ENCODE results near the gene KLHL33. TPM values are rescaled to one million over a fixed set of nuclear protein-coding genes. Genes with fewer than 3 reads are reported as not detected.
A peak's percentile ranks its signal among the peaks of the same experiment; 100 is the strongest.
"Not testable (repeated sequence)": the region's sequence is repeated elsewhere in the genome, so short reads cannot be mapped to it uniquely, and the experiment has no call there.

KLHL33 gene
- total RNA-seq, 2 donors from 2014 or later, result 0.22 to 0.43 TPM

- Mint-ChIP-seq H3K36me3 (peaks cover 15% of the 10 kb centered on the region), H3K4me1 (ENCODE audit: low read depth in 2 of 2) (peaks cover 24 to 27% of the 10 kb centered on the region in 2 donors), H3K9me3 (no peaks in the 10 kb centered on the region), H3K4me3 (peak overlapping the region; percentile 95), H3K27ac (peak overlapping the region; percentile 80 to 92), H3K27me3 (no peaks in the 10 kb centered on the region)
- DNase-seq (ENCODE audit: low spot score) (no peak), ATAC-seq (peak in 1 of 2 donors; percentile 21)
Observed at GRCh38 chr14:20460458-20461224, 24.7 kb upstream of the KLHL33 start.

- Mint-ChIP-seq H3K9me3 (no peaks in the 10 kb centered on the region), H3K4me3 (no peak overlapping the region), H3K27ac (no peak overlapping the region), H3K36me3 (peaks cover 15% of the 10 kb centered on the region), H3K4me1 (ENCODE audit: low read depth in 2 of 2) (peaks cover 24 to 27% of the 10 kb centered on the region in 2 donors), H3K27me3 (no peaks in the 10 kb centered on the region)
- no peak for ATAC-seq
- no peak for DNase-seq (ENCODE audit: low spot score)
Observed at GRCh38 chr14:20458031-20458789, 22.2 kb upstream of the KLHL33 start.

- ATAC-seq (no peak), DNase-seq (ENCODE audit: low spot score) (no peak)
- Mint-ChIP-seq H3K4me1 (ENCODE audit: low read depth in 2 of 2) (peaks cover 29 to 30% of the 10 kb centered on the region in 2 donors), H3K4me3 (no peak overlapping the region), H3K9me3 (no peaks in the 10 kb centered on the region), H3K27me3 (no peaks in the 10 kb centered on the region), H3K36me3 (peaks cover 15% of the 10 kb centered on the region), H3K27ac (no peak overlapping the region)
Observed at GRCh38 chr14:20456971-20457370, 21.0 kb upstream of the KLHL33 start.

- no peaks in the 10 kb centered on the region for H3K27me3 Mint-ChIP-seq
- DNase-seq (ENCODE audit: low spot score), result peak; percentile 62
Observed at GRCh38 chr14:20455355-20456300, 19.7 kb upstream of the KLHL33 start.

GRCh38 chr14:20454516-20455354 lies 18.8 kb upstream of the KLHL33 start, which contains the start of the genes APEX1 and OSGEP:
APEX1 (plus strand) TSS chr14:20455226; CDS start chr14:20455646, 420 bp downstream.
OSGEP (minus strand) TSS chr14:20454812; CDS start chr14:20454683, 129 bp downstream.
- ATAC-seq, result peak; percentile 94 to 96
- Mint-ChIP-seq H3K27me3 (no peaks in the 10 kb centered on the region), H3K27ac (no peak within 1 kb of the TSS), H3K4me3 (no peak within 1 kb of the TSS), H3K9me3 (no peaks in the 10 kb centered on the region), H3K36me3 (peaks cover 15% of the 10 kb centered on the region), H3K4me1 (ENCODE audit: low read depth in 2 of 2) (peaks cover 15 to 18% of the 10 kb centered on the region in 2 donors)
- peak; percentile 99 for DNase-seq (ENCODE audit: low spot score)

More at GRCh38 chr14:20455355-20456300, 19.7 kb upstream of the KLHL33 start:
- peak; percentile 74 to 77 for ATAC-seq
- H3K4me1 Mint-ChIP-seq (ENCODE audit: low read depth in 2 of 2), result peaks cover 24% of the 10 kb centered on the region in 2 donors
- H3K36me3 Mint-ChIP-seq, result peaks cover 15% of the 10 kb centered on the region
- no peak overlapping the region for H3K4me3 Mint-ChIP-seq
- H3K27ac Mint-ChIP-seq, result no peak overlapping the region
- H3K9me3 Mint-ChIP-seq, result no peaks in the 10 kb centered on the region

- H3K4me1 Mint-ChIP-seq (ENCODE audit: low read depth in 2 of 2), result peaks cover 14% of the 10 kb centered on the region in 2 donors
- DNase-seq (ENCODE audit: low spot score); H3K9me3 Mint-ChIP-seq; H3K27me3 Mint-ChIP-seq; ATAC-seq; H3K4me3 Mint-ChIP-seq; H3K27ac Mint-ChIP-seq: not testable (repeated sequence)
- H3K36me3 Mint-ChIP-seq, result peaks cover 29% of the 10 kb centered on the region
Observed at GRCh38 chr14:20452831-20453230, 16.9 kb upstream of the KLHL33 start.

GRCh38 chr14:20446889-20447288 lies 10.9 kb upstream of the KLHL33 start:
- ATAC-seq (no peak), DNase-seq (ENCODE audit: low spot score) (no peak)
- peaks cover 5 to 7% of the 10 kb centered on the region in 2 donors for H3K4me1 Mint-ChIP-seq (ENCODE audit: low read depth in 2 of 2)
- peaks cover 30% of the 10 kb centered on the region for H3K36me3 Mint-ChIP-seq
- H3K4me3 Mint-ChIP-seq, result no peak overlapping the region
- H3K27me3 Mint-ChIP-seq, result no peaks in the 10 kb centered on the region
- no peaks in the 10 kb centered on the region for H3K9me3 Mint-ChIP-seq
- H3K27ac Mint-ChIP-seq, result peak overlapping the region in 1 of 2 donors; percentile 55

- H3K4me3 Mint-ChIP-seq; H3K9me3 Mint-ChIP-seq; H3K27me3 Mint-ChIP-seq; H3K27ac Mint-ChIP-seq; ATAC-seq; DNase-seq (ENCODE audit: low spot score): not testable (repeated sequence)
- peaks cover 10 to 11% of the 10 kb centered on the region in 2 donors for H3K4me1 Mint-ChIP-seq (ENCODE audit: low read depth in 2 of 2)
- H3K36me3 Mint-ChIP-seq, result peaks cover 17% of the 10 kb centered on the region
Observed at GRCh38 chr14:20443650-20444049, 7.7 kb upstream of the KLHL33 start.

GRCh38 chr14:20441461-20441860 lies 5.5 kb upstream of the KLHL33 start:
- H3K27me3 Mint-ChIP-seq, result peaks cover 0 to 4% of the 10 kb centered on the region in 2 donors
- no peak overlapping the region for H3K27ac Mint-ChIP-seq
- H3K9me3 Mint-ChIP-seq, result no peaks in the 10 kb centered on the region
- DNase-seq (ENCODE audit: low spot score) (no peak), ATAC-seq (no peak)
- no peak overlapping the region for H3K4me3 Mint-ChIP-seq
- peaks cover 10 to 11% of the 10 kb centered on the region in 2 donors for H3K4me1 Mint-ChIP-seq (ENCODE audit: low read depth in 2 of 2)
- H3K36me3 Mint-ChIP-seq, result no peaks in the 10 kb centered on the region

- Mint-ChIP-seq H3K27me3 (peaks cover 0 to 4% of the 10 kb centered on the region in 2 donors), H3K4me3 (no peak overlapping the region)
- DNase-seq (ENCODE audit: low spot score), result no peak
Observed at GRCh38 chr14:20440882-20441281, 4.9 kb upstream of the KLHL33 start.

GRCh38 chr14:20440465-20440864 lies 4.5 kb upstream of the KLHL33 start:
- Mint-ChIP-seq H3K4me3 (no peak overlapping the region), H3K36me3 (no peaks in the 10 kb centered on the region), H3K27me3 (peaks cover 0 to 4% of the 10 kb centered on the region in 2 donors), H3K27ac (peak overlapping the region in 1 of 2 donors; percentile 56), H3K4me1 (ENCODE audit: low read depth in 2 of 2) (peaks cover 10 to 11% of the 10 kb centered on the region in 2 donors), H3K9me3 (no peaks in the 10 kb centered on the region)
- no peak for ATAC-seq
- no peak for DNase-seq (ENCODE audit: low spot score)

More at GRCh38 chr14:20440882-20441281, 4.9 kb upstream of the KLHL33 start:
- Mint-ChIP-seq H3K9me3 (no peaks in the 10 kb centered on the region), H3K36me3 (no peaks in the 10 kb centered on the region), H3K27ac (peak overlapping the region in 1 of 2 donors; percentile 56), H3K4me1 (ENCODE audit: low read depth in 2 of 2) (peaks cover 10 to 11% of the 10 kb centered on the region in 2 donors)
- peak; percentile 65 to 71 for ATAC-seq

GRCh38 chr14:20438664-20439063 lies 2.7 kb upstream of the KLHL33 start:
- H3K4me3 Mint-ChIP-seq, result no peak overlapping the region
- DNase-seq (ENCODE audit: low spot score) (no peak), ATAC-seq (no peak)
- H3K27me3 Mint-ChIP-seq, result peaks cover 0 to 4% of the 10 kb centered on the region in 2 donors
- peaks cover 10 to 11% of the 10 kb centered on the region in 2 donors for H3K4me1 Mint-ChIP-seq (ENCODE audit: low read depth in 2 of 2)
- H3K27ac Mint-ChIP-seq, result no peak overlapping the region
- no peaks in the 10 kb centered on the region for H3K36me3 Mint-ChIP-seq
- no peaks in the 10 kb centered on the region for H3K9me3 Mint-ChIP-seq
